ENCODE measurements around the gene LRIG2. TPM values are rescaled to one million over a fixed set of nuclear protein-coding genes. Genes with fewer than 3 reads are reported as not detected.

Gene LRIG2
- total and polyA plus RNA-seq, 2 of the 13 experiments (the other 11 are each of a cell fraction or from before 2014, with no cell fraction given) = 8.1 to 12.2 TPM

DNA sequence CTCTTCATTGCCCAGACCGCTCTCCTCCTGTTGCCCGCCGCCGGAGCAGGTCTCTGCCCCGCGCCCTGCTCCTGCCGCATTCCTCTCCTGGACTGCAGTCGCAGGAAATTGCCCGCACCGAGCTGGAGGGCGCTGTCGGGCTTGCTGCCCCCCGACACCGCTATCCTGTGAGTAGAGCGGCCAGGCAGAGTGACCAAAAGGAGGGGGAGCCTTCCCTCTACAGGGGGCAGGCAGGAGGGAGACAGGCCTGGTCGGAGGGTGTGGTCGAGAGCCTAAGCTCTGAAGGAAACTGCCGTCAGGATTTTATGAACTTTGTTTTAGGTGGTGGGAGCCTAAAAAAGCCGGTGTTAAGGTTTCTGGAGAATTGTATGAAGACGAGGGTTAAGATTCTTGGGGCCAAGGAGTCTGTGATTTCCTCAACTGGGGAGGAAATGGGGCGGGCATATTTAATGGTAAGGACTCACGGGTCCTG is 517 bp downstream of the LRIG2 start:
- no peak overlapping the region for H2AFZ ChIP-seq (ENCODE audit: low read length)
- ChIA-PET POLR2A (interaction anchor here (0.5 to 2.2 kb wide), 17 partner anchors 9 to 738 kb away, joined by 3 to 13 read pairs (median 5); partner anchors contain the start of genes PPM1J and SLC16A1), CTCF (ENCODE audit: low intra/inter-chr PET ratio, low total read pairs) (interaction anchor here (0.5 to 1.6 kb wide), 4 partner anchors 193 to 694 kb away, joined by 3 to 15 read pairs (median 3); partner anchors contain the start of gene MAGI3)
- peaks cover 0 to 3% of the 10 kb centered on the region in 2 experiments; a peak in 2 of 5 replicates for H3K36me3 ChIP-seq (replicated peaks in 1 of 2; ENCODE audit: control insufficient read depth in 1 of 2, insufficient read depth in 2 of 2, low read length in 2 of 2)
- ATAC-seq (peak; percentile 82), FAIRE-seq (no peak), DNase-seq (ENCODE audit: low spot score) (peak; percentile 65)
- peaks cover 8% of the 10 kb centered on the region; the same call in 1 of the 2 replicates for H4K20me1 ChIP-seq (ENCODE audit: insufficient read depth, low read length)
- H3K79me2 ChIP-seq (ENCODE audit: insufficient read depth, low read length) = peaks cover 31% of the 10 kb centered on the region
- intact Hi-C loops (cut with micrococcal nuclease; ENCODE audit: unreplicated experiment) (loop anchor here (2.0 kb wide), 2 partner anchors 359 to 605 kb away; partner anchors contain the start of gene PPM1J), in situ Hi-C loops (cut with HindIII; ENCODE audit: extremely low pct_ligation_motif_present, low pct_unique_long_range_greater_than_20kb) (no loop called here)
- H3K9me3 ChIP-seq (ENCODE audit: low read length) = no peaks in the 10 kb centered on the region
- H3K4me1 ChIP-seq (ENCODE audit: insufficient read depth, low read length) = peaks cover 35% of the 10 kb centered on the region
- H3K9ac ChIP-seq (ENCODE audit: insufficient read depth, low read depth, low read length) = peak overlapping the region; percentile 77
- peak overlapping the region; percentile 85 for H3K4me2 ChIP-seq (ENCODE audit: low read depth, low read length)
- WGBS (ENCODE audit: low lambda C conversion rate) = 2% methylated on average over 9 of the region's 22 CpGs
- TSS peak; percentile 73 for BruUV-seq (replicated peaks)
- H3K27ac ChIP-seq (ENCODE audit: extremely low read length, insufficient read depth, low read length) = peak overlapping the region; percentile 81
- peak overlapping the region; percentile 80 to 91 (median 86) for H3K4me3 ChIP-seq (replicated peaks in 1 of 3; ENCODE audit: insufficient read depth in 1 of 3, low read depth in 2 of 3, low read length in 3 of 3)
- no peaks in the 10 kb centered on the region for H3K27me3 ChIP-seq (ENCODE audit: control insufficient read depth in 1 of 2, insufficient read depth in 2 of 2, low read length in 2 of 2)
- TF ChIP-seq ZNF605 (CRISPR knock-in tag; IDR thresholded peaks at IDR 0.05) (no peak), MBNL3 (CRISPR knock-in tag; conservative IDR thresholded peaks at IDR 0.05) (no peak), MAFK (conservative IDR thresholded peaks at IDR 0.05 in 1 of 2, IDR thresholded peaks at IDR 0.05 in 1 of 2; ENCODE audit: low read length in 2 of 2) (no peak), MEF2D (CRISPR knock-in tag; IDR thresholded peaks at IDR 0.05) (no peak), ZNF331 (CRISPR knock-in tag; IDR thresholded peaks at IDR 0.05) (no peak), PAX8 (CRISPR knock-in tag; IDR thresholded peaks at IDR 0.05; ENCODE audit: borderline replicate concordance) (no peak), ZNF274 (CRISPR knock-in tag; IDR thresholded peaks at IDR 0.05) (no peak), ZNF510 (CRISPR knock-in tag; IDR thresholded peaks at IDR 0.05; ENCODE audit: low read depth) (no peak), HMG20B (CRISPR knock-in tag; conservative IDR thresholded peaks at IDR 0.05) (no peak), ZSCAN20 (CRISPR knock-in tag; IDR thresholded peaks at IDR 0.05; ENCODE audit: borderline replicate concordance) (no peak), NFE2L2 (IDR thresholded peaks at IDR 0.05; ENCODE audit: low read length) (no peak), ZNF615 (CRISPR knock-in tag; IDR thresholded peaks at IDR 0.05; ENCODE audit: borderline replicate concordance) (no peak), ZNF343 (CRISPR knock-in tag; IDR thresholded peaks at IDR 0.05) (no peak), RCOR2 (CRISPR knock-in tag; IDR thresholded peaks at IDR 0.05) (0 out of 2 replicates have a peak, but pooled peaks have one; percentile 7), ZFP62 (CRISPR knock-in tag; IDR thresholded peaks at IDR 0.05) (no peak), ZNF383 (CRISPR knock-in tag; IDR thresholded peaks at IDR 0.05; ENCODE audit: borderline replicate concordance) (no peak), ZNF660 (CRISPR knock-in tag; IDR thresholded peaks at IDR 0.05; ENCODE audit: borderline replicate concordance, low read depth) (no peak), SP1 (IDR thresholded peaks at IDR 0.05) (no peak), SP1 (CRISPR knock-in tag; IDR thresholded peaks at IDR 0.05) (no peak), NFIC (IDR thresholded peaks at IDR 0.05; ENCODE audit: low read length) (no peak)
- TF ChIP-seq, protein P1, sequence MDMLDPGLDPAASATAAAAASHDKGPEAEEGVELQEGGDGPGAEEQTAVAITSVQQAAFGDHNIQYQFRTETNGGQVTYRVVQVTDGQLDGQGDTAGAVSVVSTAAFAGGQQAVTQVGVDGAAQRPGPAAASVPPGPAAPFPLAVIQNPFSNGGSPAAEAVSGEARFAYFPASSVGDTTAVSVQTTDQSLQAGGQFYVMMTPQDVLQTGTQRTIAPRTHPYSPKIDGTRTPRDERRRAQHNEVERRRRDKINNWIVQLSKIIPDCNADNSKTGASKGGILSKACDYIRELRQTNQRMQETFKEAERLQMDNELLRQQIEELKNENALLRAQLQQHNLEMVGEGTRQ (IDR thresholded peaks at IDR 0.05; ENCODE audit: low read depth, low read length) = no peak
- TF ChIP-seq, protein P1 (CRISPR knock-in tag; IDR thresholded peaks at IDR 0.05; ENCODE audit: borderline replicate concordance) = no peak
- TF ChIP-seq, protein P2, sequence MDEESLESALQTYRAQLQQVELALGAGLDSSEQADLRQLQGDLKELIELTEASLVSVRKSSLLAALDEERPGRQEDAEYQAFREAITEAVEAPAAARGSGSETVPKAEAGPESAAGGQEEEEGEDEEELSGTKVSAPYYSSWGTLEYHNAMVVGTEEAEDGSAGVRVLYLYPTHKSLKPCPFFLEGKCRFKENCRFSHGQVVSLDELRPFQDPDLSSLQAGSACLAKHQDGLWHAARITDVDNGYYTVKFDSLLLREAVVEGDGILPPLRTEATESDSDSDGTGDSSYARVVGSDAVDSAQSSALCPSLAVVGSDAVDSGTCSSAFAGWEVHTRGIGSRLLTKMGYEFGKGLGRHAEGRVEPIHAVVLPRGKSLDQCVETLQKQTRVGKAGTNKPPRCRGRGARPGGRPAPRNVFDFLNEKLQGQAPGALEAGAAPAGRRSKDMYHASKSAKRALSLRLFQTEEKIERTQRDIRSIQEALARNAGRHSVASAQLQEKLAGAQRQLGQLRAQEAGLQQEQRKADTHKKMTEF (CRISPR knock-in tag; IDR thresholded peaks at IDR 0.05) = no peak

All from HepG2 (cell line).